C4-2B (cell line): Measurements from ENCODE around the gene TM4SF20.
A peak's percentile ranks its signal among the peaks of the same experiment; 100 is the strongest.

Source experiments
- H3K27ac ChIP-seq: fragments of 450-650 bp; 2 replicates; pipeline ENCODE4 v1.5.1; 2017
- ZFX ChIP-seq: fragments of 450-650 bp; IDR thresholded peaks from 2 replicates; pipeline ENCODE4 v1.6.1; 2017
- TF ChIP-seq, protein P1 (sequence below): fragments of 450-650 bp; conservative IDR thresholded peaks from 2 replicates; pipeline ENCODE4 v1.5.1; 2017; ENCODE audit warnings: mild to moderate bottlenecking

TM4SF20 gene, protein sequence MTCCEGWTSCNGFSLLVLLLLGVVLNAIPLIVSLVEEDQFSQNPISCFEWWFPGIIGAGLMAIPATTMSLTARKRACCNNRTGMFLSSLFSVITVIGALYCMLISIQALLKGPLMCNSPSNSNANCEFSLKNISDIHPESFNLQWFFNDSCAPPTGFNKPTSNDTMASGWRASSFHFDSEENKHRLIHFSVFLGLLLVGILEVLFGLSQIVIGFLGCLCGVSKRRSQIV

DNA sequence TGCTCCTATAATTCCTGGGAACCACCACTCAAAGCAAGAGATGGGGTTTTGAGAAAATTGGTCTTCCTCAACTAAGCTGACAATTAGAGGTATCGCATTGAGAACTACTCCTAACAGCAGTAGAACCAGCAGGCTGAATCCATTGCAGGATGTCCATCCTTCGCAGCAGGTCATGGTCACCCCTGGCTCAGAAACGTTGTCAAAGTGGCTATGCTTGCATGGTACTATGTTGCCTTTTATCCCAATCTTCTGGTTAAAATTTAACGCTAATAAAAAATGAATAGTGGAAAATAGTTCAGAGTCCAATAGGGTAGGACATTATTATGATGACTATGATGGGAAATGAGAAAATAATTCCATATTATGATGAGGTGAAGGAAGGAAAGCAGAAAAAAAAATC is at the start of gene TM4SF20:
Gene TM4SF20, minus strand, starts transcription at position 212 of the 400 bp plus-strand sequence. Its CDS starts 38 bp downstream, at position 174.
- TF ChIP-seq, protein P1, sequence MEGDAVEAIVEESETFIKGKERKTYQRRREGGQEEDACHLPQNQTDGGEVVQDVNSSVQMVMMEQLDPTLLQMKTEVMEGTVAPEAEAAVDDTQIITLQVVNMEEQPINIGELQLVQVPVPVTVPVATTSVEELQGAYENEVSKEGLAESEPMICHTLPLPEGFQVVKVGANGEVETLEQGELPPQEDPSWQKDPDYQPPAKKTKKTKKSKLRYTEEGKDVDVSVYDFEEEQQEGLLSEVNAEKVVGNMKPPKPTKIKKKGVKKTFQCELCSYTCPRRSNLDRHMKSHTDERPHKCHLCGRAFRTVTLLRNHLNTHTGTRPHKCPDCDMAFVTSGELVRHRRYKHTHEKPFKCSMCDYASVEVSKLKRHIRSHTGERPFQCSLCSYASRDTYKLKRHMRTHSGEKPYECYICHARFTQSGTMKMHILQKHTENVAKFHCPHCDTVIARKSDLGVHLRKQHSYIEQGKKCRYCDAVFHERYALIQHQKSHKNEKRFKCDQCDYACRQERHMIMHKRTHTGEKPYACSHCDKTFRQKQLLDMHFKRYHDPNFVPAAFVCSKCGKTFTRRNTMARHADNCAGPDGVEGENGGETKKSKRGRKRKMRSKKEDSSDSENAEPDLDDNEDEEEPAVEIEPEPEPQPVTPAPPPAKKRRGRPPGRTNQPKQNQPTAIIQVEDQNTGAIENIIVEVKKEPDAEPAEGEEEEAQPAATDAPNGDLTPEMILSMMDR: no peak
- TF ChIP-seq ZFX: no peak
- H3K27ac ChIP-seq: no peak within 1 kb of the TSS

GRCh38 chr2:227428731-227429285 is 49.7 kb upstream of the TM4SF20 start:
- TF ChIP-seq, protein P1: no peak
- no peak for TF ChIP-seq ZFX
- no peak overlapping the region for H3K27ac ChIP-seq

- no peak for TF ChIP-seq ZFX
- TF ChIP-seq, protein P1: no peak
Observed at GRCh38 chr2:227423656-227424499, 44.8 kb upstream of the TM4SF20 start.

DNA sequence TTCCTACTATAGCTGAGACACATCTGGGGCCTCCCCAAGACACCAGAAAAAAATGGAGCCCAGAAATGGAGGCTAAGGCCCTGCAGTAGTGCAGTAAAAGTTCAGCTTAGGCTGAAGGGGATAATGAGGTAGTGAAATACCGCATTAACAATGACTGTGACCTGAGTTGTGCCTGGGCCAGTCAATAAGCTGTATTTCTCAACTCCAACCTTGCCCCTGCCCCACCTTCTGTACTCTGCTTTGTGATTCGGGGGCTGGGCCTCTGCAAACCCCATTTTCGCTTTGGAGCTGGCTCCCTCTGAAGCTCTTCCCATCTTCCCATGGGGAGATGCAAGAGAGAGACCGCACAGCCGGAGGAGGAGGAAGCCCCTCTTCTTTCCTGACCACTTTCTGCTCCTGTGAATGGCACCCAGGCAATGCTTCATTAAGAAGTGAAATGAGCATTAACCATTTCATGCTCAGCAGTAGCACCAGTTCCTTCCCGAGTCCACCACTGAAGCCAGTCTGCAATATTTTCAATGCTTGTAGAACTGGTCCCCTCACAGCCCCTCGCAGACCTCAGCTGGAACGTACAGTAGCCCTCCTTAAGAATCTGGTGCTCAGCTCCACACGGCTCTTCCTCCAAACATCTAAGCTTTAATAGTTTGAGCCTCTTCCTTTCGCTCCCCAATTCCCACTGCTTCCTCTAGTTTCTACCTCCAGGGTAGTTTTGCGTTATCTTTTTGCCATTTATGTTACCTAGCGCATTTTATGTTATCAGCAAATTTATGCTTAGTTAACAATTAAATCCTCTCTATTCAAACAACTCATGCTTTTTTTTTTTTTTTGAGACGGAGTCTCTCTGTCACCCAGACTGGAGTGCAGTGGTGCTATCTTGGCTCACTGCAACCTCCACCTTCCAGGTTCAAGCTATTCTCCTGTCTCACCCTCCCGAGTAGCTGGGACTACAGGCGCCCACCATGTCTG is 41.3 kb upstream of the TM4SF20 start:
- H3K27ac ChIP-seq: no peak overlapping the region
- TF ChIP-seq, protein P1: no peak
- TF ChIP-seq ZFX: no peak

More at GRCh38 chr2:227423656-227424499, 44.8 kb upstream of the TM4SF20 start:
- H3K27ac ChIP-seq: no peak overlapping the region

DNA sequence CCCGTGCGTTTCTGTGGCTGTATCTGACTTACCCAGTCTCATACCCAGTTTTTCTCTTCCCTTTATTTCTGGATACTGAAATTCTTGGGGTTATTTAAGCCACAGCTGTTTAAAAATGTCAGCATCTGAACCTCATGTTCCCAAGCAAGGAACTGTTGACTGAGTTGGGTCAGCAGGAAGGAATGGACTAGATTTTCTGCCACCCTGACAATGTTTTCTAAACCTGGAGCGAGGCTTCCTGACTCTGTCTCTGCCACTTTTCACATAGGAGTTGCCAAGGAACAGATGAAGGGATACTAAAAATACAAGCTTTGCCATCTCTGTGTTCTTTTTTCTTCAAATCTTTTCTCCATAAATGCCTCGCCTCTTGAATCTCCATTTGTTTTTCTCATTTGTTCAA is 37.6 kb upstream of the TM4SF20 start:
- TF ChIP-seq, protein P1: no peak
- no peak for TF ChIP-seq ZFX
- no peak overlapping the region for H3K27ac ChIP-seq

- TF ChIP-seq, protein P1: no peak
- H3K27ac ChIP-seq: peak overlapping the region; percentile 4; the same call in 1 of the 2 replicates
Observed at GRCh38 chr2:227415538-227416424, 36.7 kb upstream of the TM4SF20 start.
